ENCODE results near the gene ELP1.
A peak's percentile ranks its signal among the peaks of the same experiment; 100 is the strongest.
"Not testable (repeated sequence)": the region's sequence is repeated elsewhere in the genome, so short reads cannot be mapped to it uniquely, and the experiment has no call there.

Gene ELP1

GRCh38 chr9:108850293-108850897 is 83.5 kb downstream of the ELP1 start:
- no peak for DNase-seq

GRCh38 chr9:108848296-108848695 is 85.6 kb downstream of the ELP1 start:
- not testable (repeated sequence) for DNase-seq

GRCh38 chr9:108845947-108846346 is 88.0 kb downstream of the ELP1 start:
- no peak for DNase-seq

- DNase-seq = no peak
Measured at GRCh38 chr9:108845507-108845906, 88.4 kb downstream of the ELP1 start.

GRCh38 chr9:108844856-108845255 is 89.1 kb downstream of the ELP1 start:
- DNase-seq = peak; percentile 56

GRCh38 chr9:108844391-108844790 is 89.5 kb downstream of the ELP1 start:
- DNase-seq = no peak

GRCh38 chr9:108842610-108843295 is 91.2 kb downstream of the ELP1 start:
- DNase-seq = no peak

GRCh38 chr9:108839561-108839960 is 94.4 kb downstream of the ELP1 start:
- DNase-seq = not testable (repeated sequence)

GRCh38 chr9:108838017-108838416 is 95.9 kb downstream of the ELP1 start:
- DNase-seq = no peak

GRCh38 chr9:108837530-108837929 is 96.4 kb downstream of the ELP1 start:
- no peak for DNase-seq

- no peak for DNase-seq
Measured at GRCh38 chr9:108836781-108837180, 97.1 kb downstream of the ELP1 start.

GRCh38 chr9:108836319-108836718 is 97.6 kb downstream of the ELP1 start:
- no peak for DNase-seq

- no peak for DNase-seq
Measured at GRCh38 chr9:108835831-108836230, 98.1 kb downstream of the ELP1 start.

GRCh38 chr9:108834959-108835665 is 98.8 kb downstream of the ELP1 start:
- DNase-seq = no peak

GRCh38 chr9:108832179-108832500 is 101.8 kb downstream of the ELP1 start:
- no peak for DNase-seq

GRCh38 chr9:108831496-108832178 is 102.3 kb downstream of the ELP1 start:
- no peak for DNase-seq

GRCh38 chr9:108830272-108830671 is 103.7 kb downstream of the ELP1 start:
- no peak for DNase-seq

- no peak for DNase-seq
Measured at GRCh38 chr9:108823829-108824228, 110.1 kb downstream of the ELP1 start.

All from NCI-H1436 treated with DMSO at 0.1 percent for 48 hours (cell line).